ENCODE measurements around the gene F10.

GRCh38 chr13:113160983-113161382, 38.4 kb downstream of the F10 start:
- TF ChIP-seq CTCF (IDR thresholded peaks at IDR 0.05 in 4 of 5, conservative IDR thresholded peaks at IDR 0.05 in 1 of 5) (no peak), POLR2A (IDR thresholded peaks at IDR 0.05) (no peak)
